Measurements from ENCODE around the gene BCL2. TPM values are rescaled to one million over a fixed set of nuclear protein-coding genes. Genes with fewer than 3 reads are reported as not detected.

Gene BCL2
- total RNA-seq, 1 donor: 4.2 TPM

- DNase-seq (ENCODE audit: low read depth): peak; percentile 88
- no peak for TF ChIP-seq CTCF (IDR thresholded peaks at IDR 0.05; ENCODE audit: insufficient read depth, low read length)
- no peak overlapping the region for H3K4me3 ChIP-seq (ENCODE audit: low read depth, low read length)
These were observed 170.9 kb downstream of the BCL2 start for GRCh38 chr18:63148449-63149301.

GRCh38 chr18:63147973-63148372 is 171.6 kb downstream of the BCL2 start:
- peak; percentile 46 for DNase-seq (ENCODE audit: low read depth)

GRCh38 chr18:63146828-63147409 is 172.7 kb downstream of the BCL2 start:
- DNase-seq (ENCODE audit: low read depth): no peak
- no peak for TF ChIP-seq CTCF (IDR thresholded peaks at IDR 0.05; ENCODE audit: insufficient read depth, low read length)
- no peak overlapping the region for H3K4me3 ChIP-seq (ENCODE audit: low read depth, low read length)

More at GRCh38 chr18:63147973-63148372, 171.6 kb downstream of the BCL2 start:
- no peak for TF ChIP-seq CTCF (IDR thresholded peaks at IDR 0.05; ENCODE audit: insufficient read depth, low read length)
- no peak overlapping the region for H3K4me3 ChIP-seq (ENCODE audit: low read depth, low read length)

GRCh38 chr18:63145851-63146555 is 173.6 kb downstream of the BCL2 start:
- DNase-seq (ENCODE audit: low read depth): no peak
- no peak overlapping the region for H3K4me3 ChIP-seq (ENCODE audit: low read depth, low read length)
- no peak for TF ChIP-seq CTCF (IDR thresholded peaks at IDR 0.05; ENCODE audit: insufficient read depth, low read length)

GRCh38 chr18:63145166-63145850 is 174.3 kb downstream of the BCL2 start:
- no peak overlapping the region for H3K4me3 ChIP-seq (ENCODE audit: low read depth, low read length)
- no peak for TF ChIP-seq CTCF (IDR thresholded peaks at IDR 0.05; ENCODE audit: insufficient read depth, low read length)
- no peak for DNase-seq (ENCODE audit: low read depth)

- no peak for DNase-seq (ENCODE audit: low read depth)
- H3K4me3 ChIP-seq (ENCODE audit: low read depth, low read length): no peak overlapping the region
- no peak for TF ChIP-seq CTCF (IDR thresholded peaks at IDR 0.05; ENCODE audit: insufficient read depth, low read length)
These were observed 174.8 kb downstream of the BCL2 start for GRCh38 chr18:63144748-63145147.
